ENCODE results near the gene EPHA8.

The EPHA8 gene

GRCh38 chr1:22536506-22536905, 26.8 kb upstream of the EPHA8 start:
- DNase-seq (ENCODE audit: low read depth), result no peak

- no peak for DNase-seq (ENCODE audit: low read depth)
These were observed 25.7 kb upstream of the EPHA8 start for GRCh38 chr1:22537441-22538139.

GRCh38 chr1:22539510-22540118, 23.7 kb upstream of the EPHA8 start:
- DNase-seq (ENCODE audit: low read depth), result no peak

GRCh38 chr1:22540337-22540736, 23.0 kb upstream of the EPHA8 start:
- DNase-seq (ENCODE audit: low read depth), result no peak

GRCh38 chr1:22542886-22543285, 20.4 kb upstream of the EPHA8 start:
- no peak for DNase-seq (ENCODE audit: low read depth)

- no peak for DNase-seq (ENCODE audit: low read depth)
These were observed 19.6 kb upstream of the EPHA8 start for GRCh38 chr1:22543679-22544078.

GRCh38 chr1:22544606-22545005, 18.7 kb upstream of the EPHA8 start:
- DNase-seq (ENCODE audit: low read depth), result no peak

- DNase-seq (ENCODE audit: low read depth), result no peak
These were observed 18.1 kb upstream of the EPHA8 start for GRCh38 chr1:22545141-22545540.

GRCh38 chr1:22547186-22547817, 16.0 kb upstream of the EPHA8 start:
- DNase-seq (ENCODE audit: low read depth), result no peak

- DNase-seq (ENCODE audit: low read depth), result no peak
These were observed 15.3 kb upstream of the EPHA8 start for GRCh38 chr1:22547818-22548462.

- no peak for DNase-seq (ENCODE audit: low read depth)
These were observed 13.3 kb upstream of the EPHA8 start for GRCh38 chr1:22550021-22550420.

- no peak for DNase-seq (ENCODE audit: low read depth)
These were observed 11.7 kb upstream of the EPHA8 start for GRCh38 chr1:22551591-22551990.

- DNase-seq (ENCODE audit: low read depth), result no peak
These were observed 11.3 kb upstream of the EPHA8 start for GRCh38 chr1:22552021-22552420.

GRCh38 chr1:22553104-22553880, 10.0 kb upstream of the EPHA8 start:
- no peak for DNase-seq (ENCODE audit: low read depth)

- no peak for DNase-seq (ENCODE audit: low read depth)
These were observed 9.2 kb upstream of the EPHA8 start for GRCh38 chr1:22553991-22554522.

- no peak for DNase-seq (ENCODE audit: low read depth)
These were observed 8.0 kb upstream of the EPHA8 start for GRCh38 chr1:22555371-22555656.

- no peak for DNase-seq (ENCODE audit: low read depth)
These were observed 6.7 kb upstream of the EPHA8 start for GRCh38 chr1:22556391-22557104.

- no peak for DNase-seq (ENCODE audit: low read depth)
These were observed 5.8 kb upstream of the EPHA8 start for GRCh38 chr1:22557341-22557950.

- DNase-seq (ENCODE audit: low read depth), result no peak
These were observed 648 bp downstream of the EPHA8 start for GRCh38 chr1:22563671-22564602.

GRCh38 chr1:22566161-22566560, 2.9 kb downstream of the EPHA8 start:
- DNase-seq (ENCODE audit: low read depth), result no peak
